Prostate gland (tissue), 2 donors: ENCODE results near the gene ANXA2R.

Experiments used
- CTCF ChIP-seq, 4 experiments: fragments of 200-600 bp in 2 of 4; fragments of 450-650 bp in 2 of 4; sonication (generic) in 2 of 4; IDR thresholded peaks; 1 replicate in 3 of 4; 2 replicates in 1 of 4; pipeline ENCODE4 v1.5.1; 2016 to 2019; ENCODE audit warnings: antibody characterized with exemption in 4 of 4, mild to moderate bottlenecking in 2 of 4, moderate library complexity in 2 of 4
- POLR2AphosphoS5 ChIP-seq: sonication (generic); formaldehyde crosslinking; IDR thresholded peaks from one replicate; pipeline ENCODE4 v1.6.1; 2017; ENCODE audit warnings: antibody characterized with exemption

DNA sequence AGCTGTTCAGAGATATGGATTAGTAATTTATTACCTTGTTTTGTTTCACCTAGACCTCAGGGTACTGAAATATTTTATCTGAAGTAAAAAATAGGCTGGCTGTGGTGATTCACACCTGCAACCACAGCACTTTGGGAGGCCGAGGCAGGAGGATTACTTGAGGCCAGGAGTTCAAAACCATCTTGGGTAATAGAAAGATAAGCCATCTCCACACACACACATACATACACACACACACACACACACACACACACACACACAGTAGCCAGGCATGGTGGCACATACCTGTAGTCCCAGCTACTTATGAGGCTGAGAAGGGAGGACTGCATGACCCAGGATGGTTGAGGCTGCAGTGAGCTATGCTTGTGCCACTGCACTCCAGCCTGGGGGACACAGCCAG is 3.7 kb downstream of the ANXA2R start:
- TF ChIP-seq POLR2AphosphoS5 (no peak), CTCF (IDR thresholded peaks at IDR 0.05) (no peak)
